ENCODE results near the gene TSNAX. TPM values are rescaled to one million over a fixed set of nuclear protein-coding genes. Genes with fewer than 3 reads are reported as not detected.

The TSNAX gene
- polyA plus RNA-seq, 4 donors = 16.2 to 36.7 (median 18.2) TPM

DNA sequence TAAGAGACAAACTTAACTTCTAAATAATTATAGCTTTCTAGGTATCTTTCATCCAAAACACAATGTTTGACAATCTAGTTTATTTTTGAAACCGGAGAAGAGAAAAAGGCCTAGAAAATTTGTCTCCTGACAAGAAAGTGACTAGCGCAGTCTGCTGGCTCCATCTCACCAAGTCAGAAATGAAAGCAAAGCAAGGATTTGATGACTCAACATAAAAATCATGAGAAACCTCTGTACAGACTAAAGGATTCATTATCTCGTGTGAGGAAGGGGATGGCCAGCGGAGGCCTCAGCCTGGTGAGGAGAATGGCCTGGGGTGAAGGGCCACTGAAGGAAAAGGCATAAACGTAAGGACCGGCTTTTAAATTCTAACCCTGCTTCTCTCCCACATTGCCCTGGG lies 20.0 kb upstream of the TSNAX start:
- H3K27me3 ChIP-seq (ENCODE audit: control insufficient read depth in 3 of 3, insufficient read depth in 3 of 3, low read length in 3 of 3) = no peaks in the 10 kb centered on the region
- H3K27ac ChIP-seq (ENCODE audit: low read depth in 1 of 3, low read length in 2 of 3) = no peak overlapping the region
- no peaks in the 10 kb centered on the region for H3K9me3 ChIP-seq (ENCODE audit: control insufficient read depth in 2 of 2, insufficient read depth in 1 of 2, low read depth in 1 of 2, low read length in 1 of 2)
- FAIRE-seq (no peak), DNase-seq (no peak)
- H3K4me1 ChIP-seq (ENCODE audit: control insufficient read depth in 3 of 3, insufficient read depth in 2 of 3, low read depth in 1 of 3, low read length in 2 of 3) = no peaks in the 10 kb centered on the region
- WGBS, 3 donors = 80 to 85% (median 81%) methylated on average over 6 of the region's 6 CpGs
- no peak overlapping the region for H3K4me3 ChIP-seq (ENCODE audit: low read depth in 1 of 3, low read length in 3 of 3)
- no peaks in the 10 kb centered on the region for H3K36me3 ChIP-seq (ENCODE audit: control insufficient read depth in 3 of 3, insufficient read depth in 2 of 3, low read depth in 1 of 3, low read length in 3 of 3)

DNA sequence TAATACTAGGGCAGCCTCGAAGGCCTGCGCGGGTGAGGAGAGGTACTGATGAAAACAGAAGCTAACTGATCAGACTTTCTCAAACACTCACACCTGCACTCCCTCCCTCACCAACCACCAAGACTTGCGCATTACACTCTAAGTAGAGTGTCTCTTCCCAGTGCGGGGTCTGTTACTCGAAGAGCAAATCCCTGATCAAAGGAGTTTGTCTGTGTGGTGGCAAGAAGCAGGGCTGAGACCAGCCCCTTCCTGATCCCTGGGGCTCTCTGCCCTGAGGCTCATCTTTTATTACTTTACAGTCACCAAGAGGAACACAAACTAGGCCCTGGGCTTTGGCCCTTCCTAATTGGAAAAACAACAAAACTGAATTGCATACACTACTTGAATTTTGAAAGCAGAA lies 19.5 kb upstream of the TSNAX start:
- H3K27me3 ChIP-seq (ENCODE audit: control insufficient read depth in 3 of 3, insufficient read depth in 3 of 3, low read length in 3 of 3) = no peaks in the 10 kb centered on the region
- FAIRE-seq (no peak), DNase-seq (no peak)
- 77 to 97% (median 92%) methylated on average over 6 of the region's 6 CpGs for WGBS, 3 donors
- H3K4me3 ChIP-seq (ENCODE audit: low read depth in 1 of 3, low read length in 3 of 3) = no peak overlapping the region
- H3K9me3 ChIP-seq (ENCODE audit: control insufficient read depth in 2 of 2, insufficient read depth in 1 of 2, low read depth in 1 of 2, low read length in 1 of 2) = no peaks in the 10 kb centered on the region
- no peak overlapping the region for H3K27ac ChIP-seq (ENCODE audit: low read depth in 1 of 3, low read length in 2 of 3)
- H3K4me1 ChIP-seq (ENCODE audit: control insufficient read depth in 3 of 3, insufficient read depth in 2 of 3, low read depth in 1 of 3, low read length in 2 of 3) = no peaks in the 10 kb centered on the region
- H3K36me3 ChIP-seq (ENCODE audit: control insufficient read depth in 3 of 3, insufficient read depth in 2 of 3, low read depth in 1 of 3, low read length in 3 of 3) = no peaks in the 10 kb centered on the region

GRCh38 chr1:231512147-231512698 lies 16.2 kb upstream of the TSNAX start:
- DNase-seq (peak in 1 of 2 donors; percentile 50), FAIRE-seq (no peak)
- H3K4me3 ChIP-seq (ENCODE audit: low read depth in 1 of 3, low read length in 3 of 3) = no peak overlapping the region
- H3K9me3 ChIP-seq (ENCODE audit: control insufficient read depth in 2 of 2, insufficient read depth in 1 of 2, low read depth in 1 of 2, low read length in 1 of 2) = no peaks in the 10 kb centered on the region
- 80 to 81% (median 80%) methylated on average over 2 of the region's 2 CpGs for WGBS, 3 donors
- H3K4me1 ChIP-seq (ENCODE audit: control insufficient read depth in 3 of 3, insufficient read depth in 2 of 3, low read depth in 1 of 3, low read length in 2 of 3) = no peaks in the 10 kb centered on the region
- H3K27ac ChIP-seq (ENCODE audit: low read depth in 1 of 3, low read length in 2 of 3) = peak overlapping the region in 1 of 3 donors; percentile 21
- H3K36me3 ChIP-seq (ENCODE audit: control insufficient read depth in 3 of 3, insufficient read depth in 2 of 3, low read depth in 1 of 3, low read length in 3 of 3) = no peaks in the 10 kb centered on the region
- H3K27me3 ChIP-seq (ENCODE audit: control insufficient read depth in 3 of 3, insufficient read depth in 3 of 3, low read length in 3 of 3) = no peaks in the 10 kb centered on the region

DNA sequence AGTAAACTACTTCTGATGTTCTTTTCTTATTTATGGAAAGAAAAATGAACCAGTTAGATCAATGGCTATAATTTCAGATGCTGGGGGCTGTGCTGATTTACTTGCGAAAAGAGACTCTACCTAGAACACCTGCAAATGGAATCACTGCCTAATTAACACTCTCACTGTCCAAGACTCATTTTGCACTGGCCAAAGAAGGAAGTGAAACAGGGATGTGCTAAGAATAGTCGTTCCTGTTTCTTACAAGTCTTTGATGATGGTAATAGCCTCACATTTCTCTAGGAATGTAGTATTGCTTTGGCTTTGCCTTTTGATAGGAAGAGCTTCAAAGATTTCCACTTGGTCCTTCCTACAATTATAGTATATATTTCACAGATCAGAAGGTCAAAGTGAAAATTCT lies 12.7 kb upstream of the TSNAX start:
- Histone ChIP-seq H3K27ac (ENCODE audit: low read depth in 1 of 3, low read length in 2 of 3) (no peak overlapping the region), H3K4me3 (ENCODE audit: low read depth in 1 of 3, low read length in 3 of 3) (no peak overlapping the region), H3K4me1 (ENCODE audit: control insufficient read depth in 3 of 3, insufficient read depth in 2 of 3, low read depth in 1 of 3, low read length in 2 of 3) (no peaks in the 10 kb centered on the region), H3K9me3 (ENCODE audit: control insufficient read depth in 2 of 2, insufficient read depth in 1 of 2, low read depth in 1 of 2, low read length in 1 of 2) (no peaks in the 10 kb centered on the region), H3K36me3 (ENCODE audit: control insufficient read depth in 3 of 3, insufficient read depth in 2 of 3, low read depth in 1 of 3, low read length in 3 of 3) (no peaks in the 10 kb centered on the region), H3K27me3 (ENCODE audit: control insufficient read depth in 3 of 3, insufficient read depth in 3 of 3, low read length in 3 of 3) (no peaks in the 10 kb centered on the region)
- FAIRE-seq = no peak
- no peak for DNase-seq
- 59 to 86% (median 68%) methylated on average over 2 of the region's 2 CpGs for WGBS, 3 donors

- WGBS, 3 donors = 70 to 75% (median 75%) methylated on average over 3 of the region's 3 CpGs
- Histone ChIP-seq H3K4me1 (ENCODE audit: control insufficient read depth in 3 of 3, insufficient read depth in 2 of 3, low read depth in 1 of 3, low read length in 2 of 3) (no peaks in the 10 kb centered on the region), H3K27ac (ENCODE audit: low read depth in 1 of 3, low read length in 2 of 3) (no peak overlapping the region), H3K36me3 (ENCODE audit: control insufficient read depth in 3 of 3, insufficient read depth in 2 of 3, low read depth in 1 of 3, low read length in 3 of 3) (no peaks in the 10 kb centered on the region), H3K27me3 (ENCODE audit: control insufficient read depth in 3 of 3, insufficient read depth in 3 of 3, low read length in 3 of 3) (no peaks in the 10 kb centered on the region), H3K9me3 (ENCODE audit: control insufficient read depth in 2 of 2, insufficient read depth in 1 of 2, low read depth in 1 of 2, low read length in 1 of 2) (no peaks in the 10 kb centered on the region), H3K4me3 (ENCODE audit: low read depth in 1 of 3, low read length in 3 of 3) (no peak overlapping the region)
- FAIRE-seq = no peak
- DNase-seq = no peak
These were observed 11.4 kb upstream of the TSNAX start for GRCh38 chr1:231517076-231517475.

GRCh38 chr1:231518485-231519034 lies 9.9 kb upstream of the TSNAX start:
- no peaks in the 10 kb centered on the region for H3K27me3 ChIP-seq (ENCODE audit: control insufficient read depth in 3 of 3, insufficient read depth in 3 of 3, low read length in 3 of 3)
- no peak for DNase-seq
- H3K4me1 ChIP-seq (ENCODE audit: control insufficient read depth in 3 of 3, insufficient read depth in 2 of 3, low read depth in 1 of 3, low read length in 2 of 3) = no peaks in the 10 kb centered on the region
- no peak overlapping the region for H3K27ac ChIP-seq (ENCODE audit: low read depth in 1 of 3, low read length in 2 of 3)
- H3K36me3 ChIP-seq (ENCODE audit: control insufficient read depth in 3 of 3, insufficient read depth in 2 of 3, low read depth in 1 of 3, low read length in 3 of 3) = no peaks in the 10 kb centered on the region
- H3K9me3 ChIP-seq (ENCODE audit: control insufficient read depth in 2 of 2, insufficient read depth in 1 of 2, low read depth in 1 of 2, low read length in 1 of 2) = no peaks in the 10 kb centered on the region
- no peak overlapping the region for H3K4me3 ChIP-seq (ENCODE audit: low read depth in 1 of 3, low read length in 3 of 3)
- FAIRE-seq = no peak
- 88 to 92% (median 90%) methylated on average over 5 of the region's 5 CpGs for WGBS, 3 donors

GRCh38 chr1:231519166-231519565 lies 9.3 kb upstream of the TSNAX start:
- WGBS, 3 donors = 62 to 70% (median 64%) methylated on average over 2 of the region's 2 CpGs
- FAIRE-seq (no peak), DNase-seq (no peak)
- Histone ChIP-seq H3K4me1 (ENCODE audit: control insufficient read depth in 3 of 3, insufficient read depth in 2 of 3, low read depth in 1 of 3, low read length in 2 of 3) (no peaks in the 10 kb centered on the region), H3K27me3 (ENCODE audit: control insufficient read depth in 3 of 3, insufficient read depth in 3 of 3, low read length in 3 of 3) (no peaks in the 10 kb centered on the region), H3K36me3 (ENCODE audit: control insufficient read depth in 3 of 3, insufficient read depth in 2 of 3, low read depth in 1 of 3, low read length in 3 of 3) (no peaks in the 10 kb centered on the region), H3K9me3 (ENCODE audit: control insufficient read depth in 2 of 2, insufficient read depth in 1 of 2, low read depth in 1 of 2, low read length in 1 of 2) (no peaks in the 10 kb centered on the region), H3K4me3 (ENCODE audit: low read depth in 1 of 3, low read length in 3 of 3) (no peak overlapping the region), H3K27ac (ENCODE audit: low read depth in 1 of 3, low read length in 2 of 3) (no peak overlapping the region)

GRCh38 chr1:231522038-231522437 lies 6.4 kb upstream of the TSNAX start:
- DNase-seq = peak; percentile 46 to 61
- H3K27ac ChIP-seq (ENCODE audit: low read depth in 1 of 3, low read length in 2 of 3) = peak overlapping the region in 1 of 3 donors; percentile 34
- WGBS, 3 donors = 32 to 66% (median 52%) methylated on average over 1 of the region's 1 CpG

More at GRCh38 chr1:231522038-231522437, 6.4 kb upstream of the TSNAX start:
- H3K4me3 ChIP-seq (ENCODE audit: low read depth in 1 of 3, low read length in 3 of 3) = no peak overlapping the region
- H3K36me3 ChIP-seq (ENCODE audit: control insufficient read depth in 3 of 3, insufficient read depth in 2 of 3, low read depth in 1 of 3, low read length in 3 of 3) = no peaks in the 10 kb centered on the region
- no peaks in the 10 kb centered on the region for H3K27me3 ChIP-seq (ENCODE audit: control insufficient read depth in 3 of 3, insufficient read depth in 3 of 3, low read length in 3 of 3)
- H3K9me3 ChIP-seq (ENCODE audit: control insufficient read depth in 2 of 2, insufficient read depth in 1 of 2, low read depth in 1 of 2, low read length in 1 of 2) = no peaks in the 10 kb centered on the region
- FAIRE-seq = no peak
- H3K4me1 ChIP-seq (ENCODE audit: control insufficient read depth in 3 of 3, insufficient read depth in 2 of 3, low read depth in 1 of 3, low read length in 2 of 3) = no peaks in the 10 kb centered on the region

Data from small intestine (tissue), 7 donors.